NB4 (cell line): ENCODE results near the gene ERH.

ENCODE experiments used
- DNase-seq: peaks from one replicate; pipeline ENCODE4 v3.0.0; 2010; ENCODE audit warnings: low read depth
- H3K4me3 ChIP-seq: one replicate; pipeline ENCODE4 v1.5.1; 2011; ENCODE audit warnings: mild to moderate bottlenecking, low read depth, low read length, moderate library complexity
- MAX ChIP-seq: IDR thresholded peaks from 2 replicates; pipeline ENCODE4 v1.6.1; 2011; ENCODE audit warnings: low read depth, low read length
- MYC ChIP-seq: IDR thresholded peaks from 2 replicates; pipeline ENCODE4 v1.6.1; 2011; ENCODE audit warnings: low read depth, low read length
- POLR2A ChIP-seq: IDR thresholded peaks from 2 replicates; pipeline ENCODE4 v1.6.1; 2011; ENCODE audit warnings: mild to moderate bottlenecking; ENCODE audit not compliant: insufficient read length; ENCODE audit errors: extremely low read depth
- TF ChIP-seq, protein P1 (sequence below): IDR thresholded peaks from one replicate; pipeline ENCODE4 v1.5.1; 2012; ENCODE audit warnings: low read depth, low read length

The ERH gene

DNA sequence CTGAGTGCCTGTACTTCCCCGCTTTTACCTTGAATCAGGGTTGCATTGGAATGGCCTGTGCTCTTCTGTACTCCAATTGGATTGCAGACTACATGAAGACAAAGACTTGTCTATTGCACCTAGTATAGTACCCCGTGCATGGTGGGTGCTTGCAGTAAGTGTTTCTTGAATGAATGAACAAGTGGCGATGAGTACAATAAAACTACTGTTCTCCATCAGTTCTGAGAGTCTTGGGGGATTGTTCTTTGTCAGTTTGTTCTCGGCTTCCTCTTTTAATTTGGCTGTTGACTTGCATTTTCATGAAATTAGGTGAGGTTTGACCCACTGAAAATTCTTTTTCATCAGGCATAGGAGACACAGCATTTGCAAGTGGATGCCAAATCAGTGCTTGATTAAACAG lies 34.1 kb downstream of the ERH start:
- TF ChIP-seq, protein P1, sequence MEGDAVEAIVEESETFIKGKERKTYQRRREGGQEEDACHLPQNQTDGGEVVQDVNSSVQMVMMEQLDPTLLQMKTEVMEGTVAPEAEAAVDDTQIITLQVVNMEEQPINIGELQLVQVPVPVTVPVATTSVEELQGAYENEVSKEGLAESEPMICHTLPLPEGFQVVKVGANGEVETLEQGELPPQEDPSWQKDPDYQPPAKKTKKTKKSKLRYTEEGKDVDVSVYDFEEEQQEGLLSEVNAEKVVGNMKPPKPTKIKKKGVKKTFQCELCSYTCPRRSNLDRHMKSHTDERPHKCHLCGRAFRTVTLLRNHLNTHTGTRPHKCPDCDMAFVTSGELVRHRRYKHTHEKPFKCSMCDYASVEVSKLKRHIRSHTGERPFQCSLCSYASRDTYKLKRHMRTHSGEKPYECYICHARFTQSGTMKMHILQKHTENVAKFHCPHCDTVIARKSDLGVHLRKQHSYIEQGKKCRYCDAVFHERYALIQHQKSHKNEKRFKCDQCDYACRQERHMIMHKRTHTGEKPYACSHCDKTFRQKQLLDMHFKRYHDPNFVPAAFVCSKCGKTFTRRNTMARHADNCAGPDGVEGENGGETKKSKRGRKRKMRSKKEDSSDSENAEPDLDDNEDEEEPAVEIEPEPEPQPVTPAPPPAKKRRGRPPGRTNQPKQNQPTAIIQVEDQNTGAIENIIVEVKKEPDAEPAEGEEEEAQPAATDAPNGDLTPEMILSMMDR = no peak
- TF ChIP-seq MAX (no peak), MYC (no peak), POLR2A (no peak)
- H3K4me3 ChIP-seq = no peak overlapping the region
- no peak for DNase-seq

DNA sequence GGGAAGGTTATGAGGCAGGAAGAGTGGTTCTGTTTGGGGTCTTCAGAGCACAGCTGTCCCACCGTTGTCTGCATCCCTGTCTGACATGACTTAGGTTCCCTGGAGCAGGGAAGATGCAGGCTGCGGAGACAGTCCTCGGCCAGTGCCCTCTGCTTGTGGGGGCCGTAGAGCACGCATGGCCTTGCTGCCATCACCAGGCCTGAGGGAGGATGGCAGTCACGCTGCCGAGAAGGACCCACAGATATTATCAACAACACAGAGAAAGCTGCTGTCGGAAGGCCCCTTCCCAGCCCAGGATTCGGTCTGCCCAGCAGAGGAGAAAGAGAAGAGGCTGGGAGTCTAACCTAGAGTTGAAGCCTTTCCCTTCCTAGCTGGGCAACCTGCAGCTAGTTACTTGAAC lies 35.0 kb downstream of the ERH start:
- H3K4me3 ChIP-seq = no peak overlapping the region
- TF ChIP-seq MYC = no peak
- TF ChIP-seq MAX = no peak
- TF ChIP-seq POLR2A = no peak
- TF ChIP-seq, protein P1 = no peak
- DNase-seq = no peak

DNA sequence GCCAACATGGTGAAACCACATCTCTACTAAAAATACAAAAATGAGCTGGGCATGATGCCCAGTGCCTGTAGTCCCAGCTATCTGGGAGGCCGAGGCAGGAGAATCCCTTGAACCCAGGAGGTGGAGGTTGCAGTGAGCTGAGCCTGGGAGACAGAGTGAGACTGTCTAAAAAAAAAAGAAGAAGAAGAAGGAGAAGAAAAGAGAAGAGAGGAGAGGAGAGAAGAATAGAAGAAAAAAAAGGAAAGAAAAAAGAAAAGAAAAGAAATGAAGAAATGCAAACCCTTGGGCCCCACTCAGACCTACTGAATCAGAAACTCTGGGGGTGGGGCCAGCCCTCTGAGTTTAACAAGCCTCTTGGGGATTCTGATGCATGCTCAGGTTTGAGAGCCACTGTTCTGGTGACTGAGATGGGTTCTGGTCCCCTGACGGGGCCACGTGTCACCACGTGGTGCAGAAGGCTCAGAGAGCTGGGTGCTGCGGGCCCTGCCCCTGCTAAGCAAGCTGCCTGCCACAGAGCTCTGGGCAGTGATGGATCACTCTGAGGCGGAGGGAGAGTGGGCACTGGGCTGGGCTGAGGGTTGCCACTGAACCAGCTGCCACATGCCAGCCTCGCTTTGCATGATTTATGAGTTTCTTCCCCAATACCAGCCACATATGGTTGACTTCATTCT lies 37.5 kb downstream of the ERH start:
- H3K4me3 ChIP-seq = no peak overlapping the region
- peak; percentile 54 for DNase-seq
- TF ChIP-seq, protein P1 = no peak
- peak; percentile 57; the same call in 1 of the 2 replicates for TF ChIP-seq MAX

DNA sequence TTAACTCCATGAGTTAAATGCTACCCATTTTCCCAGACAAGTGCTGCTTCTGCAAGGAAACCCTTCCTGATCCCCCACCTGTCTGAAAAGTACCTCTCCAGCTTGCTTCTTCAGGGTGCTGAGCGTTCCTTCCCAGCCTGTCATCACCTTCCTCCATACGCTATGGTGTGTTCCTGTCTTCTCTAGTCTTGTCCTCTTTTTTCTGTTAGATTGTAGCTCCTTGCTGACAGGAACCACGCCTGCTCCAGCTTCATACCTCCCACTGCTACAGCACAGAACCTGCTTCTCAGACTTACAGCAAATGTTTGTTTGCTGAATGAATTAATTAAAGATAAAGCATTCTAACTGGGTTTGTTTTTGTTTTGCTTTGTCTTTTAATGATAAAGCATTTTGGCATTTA lies 39.1 kb downstream of the ERH start:
- no peak for DNase-seq
- TF ChIP-seq POLR2A = no peak
- H3K4me3 ChIP-seq = no peak overlapping the region

GRCh38 chr14:69358233-69358963 lies 39.7 kb downstream of the ERH start:
- no peak for DNase-seq
- no peak overlapping the region for H3K4me3 ChIP-seq
- TF ChIP-seq POLR2A = no peak
- TF ChIP-seq, protein P1 = no peak

DNA sequence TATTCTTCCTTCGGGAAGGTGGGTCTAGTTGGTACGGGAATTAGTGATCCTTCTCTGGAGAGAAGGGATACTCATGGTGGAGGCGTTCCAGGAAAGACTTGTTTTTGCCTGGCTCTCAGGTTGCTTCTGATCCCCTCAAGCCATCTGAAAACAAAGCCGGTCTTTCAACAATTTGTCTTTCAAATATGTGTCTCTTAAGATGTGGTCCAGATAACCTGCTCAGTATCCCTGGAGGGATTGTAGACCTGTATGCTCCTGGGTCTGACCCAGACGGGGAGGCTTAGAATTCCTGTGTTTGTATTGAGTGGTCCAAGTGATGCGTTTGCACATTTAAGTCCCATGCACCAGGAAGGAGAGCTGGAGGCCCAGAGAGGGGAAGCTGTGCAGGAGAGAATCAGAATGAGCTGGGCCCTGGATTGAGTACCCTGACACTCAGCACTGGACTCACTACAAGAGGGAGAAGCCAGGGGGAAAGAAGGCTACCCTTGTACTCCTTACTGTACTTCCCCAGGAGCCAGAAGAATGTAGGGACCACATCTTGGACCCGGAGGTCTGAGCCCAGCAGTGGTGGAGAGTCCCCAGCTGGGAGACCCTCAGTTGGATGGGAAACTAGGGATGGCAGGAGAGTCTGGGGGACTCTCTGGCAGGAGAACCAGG lies 40.4 kb downstream of the ERH start:
- DNase-seq = no peak
- H3K4me3 ChIP-seq = no peak overlapping the region
- TF ChIP-seq MYC (no peak), MAX (no peak), POLR2A (no peak)
- TF ChIP-seq, protein P1 = no peak
